C4-2B (cell line): ENCODE data around the gene PDCD2L.
"Not testable (repeated sequence)": the region's sequence is repeated elsewhere in the genome, so short reads cannot be mapped to it uniquely, and the experiment has no call there.

Experiments used
- CTCF ChIP-seq: fragments of 450-650 bp; conservative IDR thresholded peaks from 2 replicates; pipeline ENCODE4 v1.5.1; 2017; ENCODE audit warnings: mild to moderate bottlenecking
- ZFX ChIP-seq: fragments of 450-650 bp; IDR thresholded peaks from 2 replicates; pipeline ENCODE4 v1.6.1; 2017

GRCh38 chr19:34400844-34401243 is 3.4 kb upstream of the PDCD2L start:
- not testable (repeated sequence) for TF ChIP-seq CTCF, ZFX
